PFSK-1 (cell line): ENCODE results near the gene PRDM12.

Source experiments
- FOXP2 ChIP-seq: optimal IDR thresholded peaks from 2 replicates; pipeline ENCODE3; 2011; ENCODE audit warnings: borderline replicate concordance, control low read depth, inconsistent platforms; ENCODE audit not compliant: insufficient read depth; ENCODE audit errors: extremely low read length, extremely low read depth
- POLR2AphosphoS5 ChIP-seq: IDR thresholded peaks from 2 replicates; pipeline ENCODE4 v1.6.1; 2012; ENCODE audit warnings: low read depth, mild to moderate bottlenecking, control low read depth, low read length, moderate library complexity
- REST ChIP-seq, 2 experiments: IDR thresholded peaks; 2 replicates each; pipeline versions ENCODE4 v1.6.1 to v1.8.0; 2011 to 2012; ENCODE audit warnings: low read depth in 2 of 2, low read length in 2 of 2, control low read depth in 1 of 2, inconsistent platforms in 1 of 2, mild to moderate bottlenecking in 1 of 2, moderate library complexity in 1 of 2; ENCODE audit not compliant: insufficient read depth in 1 of 2
- SIN3A ChIP-seq: IDR thresholded peaks from 2 replicates; pipeline ENCODE4 v1.6.1; 2012; ENCODE audit warnings: mild to moderate bottlenecking, low read length, moderate library complexity, borderline replicate concordance; ENCODE audit not compliant: insufficient read depth
- TAF1 ChIP-seq: IDR thresholded peaks from 2 replicates; pipeline ENCODE4 v1.6.1; 2012; ENCODE audit warnings: low read length, control low read depth, borderline replicate concordance; ENCODE audit not compliant: insufficient read depth

- TF ChIP-seq POLR2AphosphoS5 (no peak), TAF1 (no peak), REST (IDR thresholded peaks at IDR 0.05; ENCODE audit: insufficient read depth in 1 of 2, low read depth in 2 of 2, low read length in 2 of 2) (no peak), SIN3A (no peak), FOXP2 (no peak)
These were observed 23.7 kb upstream of the PRDM12 start for GRCh38 chr9:130640681-130641080.
